Hematopoietic multipotent progenitor cell treated with erythropoietin and hydrocortisone succinate and interleukin-3 and kit ligand, for 4 days (in vitro differentiated cells): ENCODE data around the gene IFT52.

Source experiments
- DNase-seq: peaks from one replicate; pipeline ENCODE4 v3.0.0-alpha.2; 2015

Gene IFT52

GRCh38 chr20:43694763-43695162, 104.0 kb downstream of the IFT52 start:
- no peak for DNase-seq

- no peak for DNase-seq
These were observed 104.8 kb downstream of the IFT52 start for GRCh38 chr20:43695571-43695970.
